H1 (cell line): Measurements from ENCODE around the gene ABCC6. TPM values are rescaled to one million over a fixed set of nuclear protein-coding genes. Genes with fewer than 3 reads are reported as not detected.

Source experiments
- CHD2 ChIP-seq: IDR thresholded peaks from 2 replicates; pipeline ENCODE4 v1.6.1; 2012; ENCODE audit warnings: low read length, improper control_type of control experiment
- CHD7 ChIP-seq: fragments of 300-600 bp; sonication (generic); IDR thresholded peaks from 2 replicates; pipeline ENCODE4 v1.7.1; 2012; ENCODE audit warnings: low read length, moderate library complexity, mild to moderate bottlenecking, inconsistent platforms; ENCODE audit not compliant: insufficient replicate concordance
- HDAC6 ChIP-seq: IDR thresholded peaks from one replicate; pipeline ENCODE4 v1.7.1; 2012; ENCODE audit warnings: low read depth, mild to moderate bottlenecking, inconsistent platforms, low read length, moderate library complexity
- POU5F1 ChIP-seq: IDR thresholded peaks from 2 replicates; pipeline ENCODE4 v1.6.1; 2011; ENCODE audit warnings: low read depth, mild to moderate bottlenecking, low read length, moderate library complexity
- RAD21 ChIP-seq, 2 experiments: IDR thresholded peaks in 1 of 2; conservative IDR thresholded peaks in 1 of 2; 2 replicates each; pipeline ENCODE4 v1.6.1; 2011; ENCODE audit warnings: low read depth in 2 of 2, low read length in 2 of 2, improper control_type of control experiment in 1 of 2, inconsistent platforms in 1 of 2, mild to moderate bottlenecking in 1 of 2, moderate library complexity in 1 of 2
- RXRA ChIP-seq: IDR thresholded peaks from 2 replicates; pipeline ENCODE4 v1.6.1; 2011; ENCODE audit warnings: low read depth, mild to moderate bottlenecking, low read length, moderate library complexity; ENCODE audit not compliant: insufficient read depth
- SIRT6 ChIP-seq: IDR thresholded peaks from one replicate; pipeline ENCODE4 v1.7.1; 2012; ENCODE audit warnings: low read length, inconsistent platforms
- SIX5 ChIP-seq: IDR thresholded peaks from 2 replicates; pipeline ENCODE4 v1.6.1; 2011; ENCODE audit warnings: mild to moderate bottlenecking, low read depth, low read length
- TBP ChIP-seq: IDR thresholded peaks from 2 replicates; pipeline ENCODE4 v1.6.1; 2011; ENCODE audit warnings: low read depth, low read length, improper control_type of control experiment
- TEAD4 ChIP-seq: IDR thresholded peaks from 2 replicates; pipeline ENCODE4 v1.6.1; 2012; ENCODE audit warnings: low read depth, low read length, inconsistent platforms, mixed read lengths
- polyA plus RNA-seq, 7 experiments: library from polyadenylated mRNA; depleted of rRNA in 3 of 7; stranded (reverse) in 5 of 7; unstranded in 2 of 7; fragments of >200 nt in 5 of 7; fragments of 200-250 nt in 2 of 7; gene quantifications; 1 replicate in 5 of 7; 2 replicates in 1 of 7; 4 replicates in 1 of 7; pipeline versions ENCODE4 v1.2.1 to v1.2.3, GENCODE V29; 2011 to 2013; ENCODE audit warnings: missing spikeins in 2 of 7, mixed read lengths in 2 of 7
- total RNA-seq: library from RNA; stranded (reverse); fragmentation: NEBNext Ultra II Directional; extraction: Animal tissue kit (Norgen Biotek cat#: 25700); gene quantifications from 2 replicates; pipeline ENCODE4 v1.2.1, GENCODE V29; 2021

ABCC6 gene
- total and polyA plus RNA-seq, 2 of the 8 experiments (the other 6 are each of a cell fraction or from before 2014, with no cell fraction given) = 1.6 to 1.8 TPM

GRCh38 chr16:16164243-16164642, 59.1 kb downstream of the ABCC6 start (continued):
- no peak for TF ChIP-seq CHD7
- no peak for TF ChIP-seq TBP
- no peak for TF ChIP-seq POU5F1
- TF ChIP-seq RAD21 (IDR thresholded peaks at IDR 0.05 in 1 of 2, conservative IDR thresholded peaks at IDR 0.05 in 1 of 2; ENCODE audit: low read depth in 2 of 2, low read length in 2 of 2) = no peak
- no peak for TF ChIP-seq RXRA
- TF ChIP-seq CHD2 = no peak
- TF ChIP-seq HDAC6 = no peak
- TF ChIP-seq TEAD4 = no peak
- TF ChIP-seq SIX5 = no peak
- TF ChIP-seq SIRT6 = no peak
